Uterus (tissue), 4 donors: ENCODE results near the gene LMNA. TPM values are rescaled to one million over a fixed set of nuclear protein-coding genes. Genes with fewer than 3 reads are reported as not detected.

Experiments used
- DNase-seq, 2 donors: peaks; one replicate each; pipeline ENCODE4 v3.0.0-alpha.2; 2019 to 2020
- H3K27ac ChIP-seq, 2 donors: fragments of 200-600 bp; sonication (generic); 1 replicate in 1 of 2; 2 replicates in 1 of 2; pipeline ENCODE4 v1.5.1; 2016 to 2018
- H3K27me3 ChIP-seq, 2 donors: fragments of 200-600 bp; sonication (generic); one replicate each; pipeline ENCODE4 v1.5.1; 2018 to 2019; ENCODE audit warnings: control low read depth in 1 of 2
- H3K36me3 ChIP-seq, 2 donors: fragments of 200-600 bp; sonication (generic); one replicate each; pipeline ENCODE4 v1.5.1; 2019; ENCODE audit warnings: control low read depth in 1 of 2
- H3K4me1 ChIP-seq, 2 donors: fragments of 200-600 bp; sonication (generic); one replicate each; pipeline ENCODE4 v1.5.1; 2018 to 2019; ENCODE audit warnings: control low read depth in 1 of 2
- H3K4me3 ChIP-seq, 2 donors: fragments of 200-600 bp; sonication (generic); 1 replicate in 1 of 2; 2 replicates in 1 of 2; pipeline ENCODE4 v1.5.1; 2018 to 2019; ENCODE audit warnings: mild to moderate bottlenecking in 1 of 2
- H3K9me3 ChIP-seq, 2 donors: fragments of 200-600 bp; sonication (generic); one replicate each; pipeline ENCODE4 v1.5.1; 2019; ENCODE audit warnings: control low read depth in 1 of 2
- CTCF ChIP-seq, 4 experiments: fragments of 200-600 bp in 2 of 4; fragments of 450-650 bp in 2 of 4; sonication (generic) in 2 of 4; IDR thresholded peaks; one replicate each; pipeline ENCODE4 v1.5.1; 2016 to 2019; ENCODE audit warnings: antibody characterized with exemption in 4 of 4, mild to moderate bottlenecking in 2 of 4, moderate library complexity in 1 of 4
- POLR2A ChIP-seq, 2 donors: fragments of 450-650 bp; IDR thresholded peaks; one replicate each; pipeline ENCODE4 v1.6.1; 2016; ENCODE audit warnings: antibody characterized with exemption in 2 of 2, mild to moderate bottlenecking in 1 of 2, moderate library complexity in 1 of 2
- intact Hi-C: fragments of 100-400 bp; cut with DNase I; formaldehyde crosslinking; loops from one replicate; pipeline ENCODE4 v1.15.1; 2023; ENCODE audit warnings: low total_unique reads
- total RNA-seq, 4 donors: library from RNA; depleted of rRNA in 3 of 4; stranded (reverse); fragments of >200 nt in 3 of 4; gene quantifications; one replicate each; pipeline versions ENCODE4 v1.1.0 to v1.2.4, GENCODE V29; 2014 to 2023
- donor health status: DM: yes; HTN: yes; CAD: no.

The LMNA gene
- total RNA-seq, 4 donors from 2014 or later: 245 to 533 (median 373) TPM

GRCh38 chr1:156136970-156137483, 22.5 kb downstream of the LMNA start:
- Histone ChIP-seq H3K36me3 (no peaks in the 10 kb centered on the region), H3K4me1 (peaks cover 0 to 12% of the 10 kb centered on the region in 2 donors), H3K9me3 (no peaks in the 10 kb centered on the region), H3K4me3 (no peak overlapping the region), H3K27me3 (no peaks in the 10 kb centered on the region), H3K27ac (no peak overlapping the region)
- DNase-seq: no peak
- no peak for TF ChIP-seq POLR2A (IDR thresholded peaks at IDR 0.05)
- TF ChIP-seq CTCF (IDR thresholded peaks at IDR 0.05): no peak
- intact Hi-C loops: no loop called here

- Histone ChIP-seq H3K4me1 (peaks cover 0 to 12% of the 10 kb centered on the region in 2 donors), H3K4me3 (no peak overlapping the region), H3K9me3 (no peaks in the 10 kb centered on the region), H3K36me3 (no peaks in the 10 kb centered on the region), H3K27me3 (no peaks in the 10 kb centered on the region), H3K27ac (peak overlapping the region; percentile 6 to 23)
- TF ChIP-seq CTCF (IDR thresholded peaks at IDR 0.05): no peak
- no peak for TF ChIP-seq POLR2A (IDR thresholded peaks at IDR 0.05)
- no peak for DNase-seq
- intact Hi-C loops: no loop called here
Observed at GRCh38 chr1:156138458-156138867, 24.0 kb downstream of the LMNA start.

- Histone ChIP-seq H3K27me3 (no peaks in the 10 kb centered on the region), H3K9me3 (no peaks in the 10 kb centered on the region), H3K4me3 (no peak overlapping the region), H3K27ac (peak overlapping the region; percentile 71 to 78), H3K4me1 (peaks cover 0 to 12% of the 10 kb centered on the region in 2 donors), H3K36me3 (no peaks in the 10 kb centered on the region)
- intact Hi-C loops: no loop called here
- TF ChIP-seq POLR2A (IDR thresholded peaks at IDR 0.05): no peak
- TF ChIP-seq CTCF (IDR thresholded peaks at IDR 0.05): peak; percentile 37 to 59 (median 53)
- DNase-seq: no peak
Observed at GRCh38 chr1:156140879-156141707, 26.6 kb downstream of the LMNA start.

- TF ChIP-seq POLR2A (IDR thresholded peaks at IDR 0.05) (no peak), CTCF (IDR thresholded peaks at IDR 0.05) (no peak)
- Histone ChIP-seq H3K27ac (peak overlapping the region; percentile 28 to 65), H3K27me3 (no peaks in the 10 kb centered on the region), H3K4me3 (no peak overlapping the region), H3K9me3 (no peaks in the 10 kb centered on the region), H3K36me3 (no peaks in the 10 kb centered on the region), H3K4me1 (peaks cover 0 to 12% of the 10 kb centered on the region in 2 donors)
- DNase-seq: peak in 1 of 2 donors; percentile 62
- intact Hi-C loops: no loop called here
Observed at GRCh38 chr1:156143765-156144489, 29.4 kb downstream of the LMNA start.
